Measurements from ENCODE around the gene REXO4. TPM values are rescaled to one million over a fixed set of nuclear protein-coding genes. Genes with fewer than 3 reads are reported as not detected.
A peak's percentile ranks its signal among the peaks of the same experiment; 100 is the strongest.

The REXO4 gene
- total and polyA plus RNA-seq, 2 of the 13 experiments (the other 11 are each of a cell fraction or from before 2014, with no cell fraction given), result 18.5 to 30.4 TPM

- TF ChIP-seq ZNF691 (CRISPR knock-in tag; IDR thresholded peaks at IDR 0.05; ENCODE audit: borderline replicate concordance, low read depth) (0 out of 2 replicates have a peak, but pooled peaks have one; percentile 37), ZNF260 (CRISPR knock-in tag; IDR thresholded peaks at IDR 0.05; ENCODE audit: borderline replicate concordance, low read depth) (no peak), ZBTB38 (CRISPR knock-in tag; IDR thresholded peaks at IDR 0.05) (peak; percentile 79; the same call in 1 of the 2 replicates), ZNF790 (CRISPR knock-in tag; IDR thresholded peaks at IDR 0.05; ENCODE audit: borderline replicate concordance) (no peak), CEBPB (IDR thresholded peaks at IDR 0.05; ENCODE audit: borderline replicate concordance, low read depth, low read length) (no peak), THAP9 (CRISPR knock-in tag; IDR thresholded peaks at IDR 0.05; ENCODE audit: borderline replicate concordance) (0 out of 2 replicates have a peak, but pooled peaks have one; percentile 61), SMC3 (IDR thresholded peaks at IDR 0.05; ENCODE audit: low read length) (peak; percentile 67), EED (CRISPR knock-in tag; IDR thresholded peaks at IDR 0.05) (0 out of 2 replicates have a peak, but pooled peaks have one; percentile 58), ZSCAN25 (CRISPR knock-in tag; IDR thresholded peaks at IDR 0.05) (no peak), MYC (CRISPR knock-in tag; IDR thresholded peaks at IDR 0.05; ENCODE audit: borderline replicate concordance) (peak; percentile 69; the same call in 1 of the 2 replicates), TEAD3 (CRISPR knock-in tag; optimal IDR thresholded peaks at IDR 0.05; ENCODE audit: borderline replicate concordance) (peak; percentile 30), ZNF772 (CRISPR knock-in tag; IDR thresholded peaks at IDR 0.05) (0 out of 2 replicates have a peak, but pooled peaks have one; percentile 54), CREBL2 (CRISPR knock-in tag; IDR thresholded peaks at IDR 0.05; ENCODE audit: borderline replicate concordance) (no peak), EHMT2 (IDR thresholded peaks at IDR 0.05; ENCODE audit: borderline replicate concordance, low read depth, low read length) (no peak), SIX1 (CRISPR knock-in tag; IDR thresholded peaks at IDR 0.05; ENCODE audit: borderline replicate concordance) (no peak), MLXIP (CRISPR knock-in tag; IDR thresholded peaks at IDR 0.05; ENCODE audit: borderline replicate concordance) (no peak), ZNF749 (CRISPR knock-in tag; IDR thresholded peaks at IDR 0.05; ENCODE audit: borderline replicate concordance) (no peak), HOXA9 (CRISPR knock-in tag; IDR thresholded peaks at IDR 0.05; ENCODE audit: borderline replicate concordance) (no peak), ZSCAN5A (CRISPR knock-in tag; IDR thresholded peaks at IDR 0.05; ENCODE audit: borderline replicate concordance) (no peak), ZNF251 (CRISPR knock-in tag; IDR thresholded peaks at IDR 0.05) (no peak)
Measured at GRCh38 chr9:133406480-133407307, 11.1 kb downstream of the REXO4 start (continued).
